Caco-2 (cell line): ENCODE measurements around the gene NUP210L. TPM values are rescaled to one million over a fixed set of nuclear protein-coding genes. Genes with fewer than 3 reads are reported as not detected.

Experiments used
- BruUV-seq: library from RNA; stranded (reverse); fragments of 400-500 nt; replicated peaks from 2 replicates; lab custom pipeline; 2021; lab: Mats Ljungman, UMichigan
- CTCF ChIA-PET: fragments of 300-600 bp; sonication (Branson Sonifier 250); formaldehyde crosslinking; loops from one replicate; lab custom pipeline; 2022; ENCODE audit warnings: antibody characterized with exemption; lab: Charles Lee
- POLR2A ChIA-PET: fragments of 300-600 bp; sonication (Branson Sonifier 250); formaldehyde crosslinking; loops from one replicate; lab custom pipeline; 2022; ENCODE audit warnings: antibody characterized with exemption; lab: Charles Lee
- DNase-seq, 2 experiments: peaks; one replicate each; pipeline versions ENCODE4 v3.0.0 to v3.0.0-alpha.2; 2020 to 2022
- H3K27me3 ChIP-seq: replicated peaks from 2 replicates; pipeline ENCODE4 v1.6.0; 2011; ENCODE audit warnings: low read length; ENCODE audit not compliant: control insufficient read depth, insufficient read depth
- H3K36me3 ChIP-seq: 2 replicates; pipeline ENCODE4 v1.5.1; 2011; ENCODE audit warnings: low read length; ENCODE audit not compliant: control insufficient read depth, insufficient read depth
- H3K4me1 ChIP-seq: fragments of 250-450 bp; sonication (Bioruptor Pico); 2 replicates; pipeline ENCODE4 v1.5.1; 2020; ENCODE audit warnings: mild to moderate bottlenecking
- H3K4me3 ChIP-seq: 2 replicates; pipeline ENCODE4 v1.5.1; 2011; ENCODE audit warnings: low read depth, mild to moderate bottlenecking, control low read depth, low read length
- H3K9me3 ChIP-seq: fragments of 250-450 bp; sonication (Bioruptor Pico); 2 replicates; pipeline ENCODE4 v1.5.1; 2020; ENCODE audit warnings: mild to moderate bottlenecking, moderate library complexity
- H3K27ac Mint-ChIP-seq: one replicate; pipeline ENCODE4 v1.8.0; 2022; ENCODE audit warnings: mixed read lengths; ENCODE audit not compliant: unreplicated experiment
- H3K27me3 Mint-ChIP-seq: one replicate; pipeline ENCODE4 v1.8.0; 2022; ENCODE audit warnings: mixed read lengths; ENCODE audit not compliant: insufficient read depth, unreplicated experiment
- H3K36me3 Mint-ChIP-seq: one replicate; pipeline ENCODE4 v1.8.0; 2022; ENCODE audit warnings: mild to moderate bottlenecking, mixed read lengths; ENCODE audit not compliant: insufficient read depth, unreplicated experiment
- H3K4me1 Mint-ChIP-seq: one replicate; pipeline ENCODE4 v1.8.0; 2022; ENCODE audit warnings: low read depth, mixed read lengths; ENCODE audit not compliant: unreplicated experiment
- H3K4me3 Mint-ChIP-seq: one replicate; pipeline ENCODE4 v1.8.0; 2022; ENCODE audit warnings: mild to moderate bottlenecking, moderate library complexity, mixed read lengths; ENCODE audit not compliant: unreplicated experiment
- H3K9me3 Mint-ChIP-seq: one replicate; pipeline ENCODE4 v1.8.0; 2022; ENCODE audit warnings: mixed read lengths; ENCODE audit not compliant: unreplicated experiment
- intact Hi-C: fragments of 100-400 bp; cut with micrococcal nuclease; formaldehyde crosslinking; loops from one replicate; pipeline ENCODE4 v1.10.0; 2022; ENCODE audit not compliant: unreplicated experiment
- total RNA-seq: library from RNA; stranded (reverse); gene quantifications from 2 replicates; pipeline ENCODE4 v1.2.3, GENCODE V29; 2022
- TF ChIP-seq, protein P1 (sequence below), 2 experiments: fragments of 200-600 bp in 1 of 2; IDR thresholded peaks; 1 replicate in 1 of 2; 2 replicates in 1 of 2; pipeline versions ENCODE4 v1.5.1 to v1.8.0; 2011 to 2022; ENCODE audit warnings: antibody characterized with exemption in 1 of 2, control low read depth in 1 of 2, inconsistent platforms in 1 of 2, low read depth in 1 of 2, low read length in 1 of 2, mild to moderate bottlenecking in 1 of 2, moderate library complexity in 1 of 2; ENCODE audit not compliant: insufficient read depth in 1 of 2, severe bottlenecking in 1 of 2, unreplicated experiment in 1 of 2

The NUP210L gene
- total RNA-seq, 1 experiment from 2014 or later, result 0.07 TPM

GRCh38 chr1:154081386-154082126 is 73.3 kb downstream of the NUP210L start:
- Mint-ChIP-seq H3K27me3 (no peaks in the 10 kb centered on the region), H3K27ac (no peak overlapping the region), H3K9me3 (peaks cover 6% of the 10 kb centered on the region), H3K36me3 (no peaks in the 10 kb centered on the region), H3K4me3 (no peak overlapping the region), H3K4me1 (no peaks in the 10 kb centered on the region)
- Histone ChIP-seq H3K4me1 (no peaks in the 10 kb centered on the region), H3K27me3 (no peaks in the 10 kb centered on the region), H3K4me3 (no peak overlapping the region), H3K36me3 (no peaks in the 10 kb centered on the region), H3K9me3 (peaks cover 12% of the 10 kb centered on the region; the same call in 1 of the 2 replicates)
- BruUV-seq, result no TSS peak
- ChIA-PET CTCF (no interaction called here), POLR2A (no interaction called here)
- TF ChIP-seq, protein P1, sequence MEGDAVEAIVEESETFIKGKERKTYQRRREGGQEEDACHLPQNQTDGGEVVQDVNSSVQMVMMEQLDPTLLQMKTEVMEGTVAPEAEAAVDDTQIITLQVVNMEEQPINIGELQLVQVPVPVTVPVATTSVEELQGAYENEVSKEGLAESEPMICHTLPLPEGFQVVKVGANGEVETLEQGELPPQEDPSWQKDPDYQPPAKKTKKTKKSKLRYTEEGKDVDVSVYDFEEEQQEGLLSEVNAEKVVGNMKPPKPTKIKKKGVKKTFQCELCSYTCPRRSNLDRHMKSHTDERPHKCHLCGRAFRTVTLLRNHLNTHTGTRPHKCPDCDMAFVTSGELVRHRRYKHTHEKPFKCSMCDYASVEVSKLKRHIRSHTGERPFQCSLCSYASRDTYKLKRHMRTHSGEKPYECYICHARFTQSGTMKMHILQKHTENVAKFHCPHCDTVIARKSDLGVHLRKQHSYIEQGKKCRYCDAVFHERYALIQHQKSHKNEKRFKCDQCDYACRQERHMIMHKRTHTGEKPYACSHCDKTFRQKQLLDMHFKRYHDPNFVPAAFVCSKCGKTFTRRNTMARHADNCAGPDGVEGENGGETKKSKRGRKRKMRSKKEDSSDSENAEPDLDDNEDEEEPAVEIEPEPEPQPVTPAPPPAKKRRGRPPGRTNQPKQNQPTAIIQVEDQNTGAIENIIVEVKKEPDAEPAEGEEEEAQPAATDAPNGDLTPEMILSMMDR (IDR thresholded peaks at IDR 0.05; ENCODE audit: insufficient read depth in 1 of 2, low read depth in 1 of 2, low read length in 1 of 2, severe bottlenecking in 1 of 2, unreplicated experiment in 1 of 2), result no peak
- intact Hi-C loops, result no loop called here
- DNase-seq, result no peak

DNA sequence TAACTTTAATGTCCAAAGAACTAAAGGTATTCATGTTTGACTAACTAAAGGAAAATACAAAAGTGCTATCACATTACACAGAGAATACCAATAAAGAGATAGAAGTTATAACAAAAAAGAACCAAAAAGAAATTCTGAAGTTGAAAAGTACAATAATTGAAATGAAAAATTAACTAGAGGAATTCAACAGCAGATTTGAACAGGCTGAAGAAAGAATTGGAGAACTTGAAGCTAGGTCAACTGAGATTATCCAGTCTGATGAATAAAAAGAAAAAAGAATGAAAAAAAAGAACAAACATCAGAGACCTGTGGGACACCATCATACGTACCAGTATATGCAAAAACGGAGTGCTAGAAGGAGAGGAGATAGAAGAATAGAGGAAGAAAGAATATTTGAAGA is 78.5 kb downstream of the NUP210L start:
- intact Hi-C loops, result no loop called here
- H3K9me3 ChIP-seq, result peaks cover 10% of the 10 kb centered on the region; the same call in 1 of the 2 replicates
- ChIA-PET POLR2A (no interaction called here), CTCF (no interaction called here)
- Mint-ChIP-seq H3K27ac (no peak overlapping the region), H3K4me1 (no peaks in the 10 kb centered on the region), H3K4me3 (no peak overlapping the region), H3K36me3 (no peaks in the 10 kb centered on the region), H3K27me3 (no peaks in the 10 kb centered on the region), H3K9me3 (peaks cover 21% of the 10 kb centered on the region)
- no TSS peak for BruUV-seq
- no peak overlapping the region for H3K4me3 ChIP-seq
- no peaks in the 10 kb centered on the region for H3K27me3 ChIP-seq
- no peak for DNase-seq
- H3K36me3 ChIP-seq, result no peaks in the 10 kb centered on the region
- no peaks in the 10 kb centered on the region for H3K4me1 ChIP-seq
- TF ChIP-seq, protein P1 (IDR thresholded peaks at IDR 0.05; ENCODE audit: insufficient read depth in 1 of 2, low read depth in 1 of 2, low read length in 1 of 2, severe bottlenecking in 1 of 2, unreplicated experiment in 1 of 2), result no peak

DNA sequence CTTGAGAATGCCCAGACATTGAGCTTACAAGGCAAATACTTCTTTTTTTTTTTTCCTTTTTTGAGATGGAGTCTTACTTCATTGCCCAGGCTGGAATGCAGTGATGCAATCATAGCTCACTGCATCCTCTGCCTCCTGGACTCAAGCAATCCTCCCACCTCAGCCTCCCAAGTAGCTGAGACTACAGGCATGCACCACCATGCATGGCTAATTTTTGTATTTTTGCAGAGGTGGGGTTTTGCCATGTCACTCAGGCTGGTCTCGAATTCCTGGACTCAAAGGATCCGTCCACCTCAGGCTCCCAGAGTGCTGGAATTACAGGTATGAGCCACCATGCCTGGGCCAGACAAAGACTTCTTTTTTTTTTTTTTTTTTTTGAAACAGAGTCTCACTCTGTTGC is 79.1 kb downstream of the NUP210L start:
- Histone ChIP-seq H3K4me3 (no peak overlapping the region), H3K4me1 (no peaks in the 10 kb centered on the region), H3K36me3 (no peaks in the 10 kb centered on the region), H3K9me3 (peaks cover 10% of the 10 kb centered on the region; the same call in 1 of the 2 replicates), H3K27me3 (no peaks in the 10 kb centered on the region)
- BruUV-seq, result no TSS peak
- no peak overlapping the region for H3K4me3 Mint-ChIP-seq
- TF ChIP-seq, protein P1 (IDR thresholded peaks at IDR 0.05; ENCODE audit: insufficient read depth in 1 of 2, low read depth in 1 of 2, low read length in 1 of 2, severe bottlenecking in 1 of 2, unreplicated experiment in 1 of 2), result no peak
- intact Hi-C loops, result no loop called here
- no peaks in the 10 kb centered on the region for H3K36me3 Mint-ChIP-seq
- H3K27me3 Mint-ChIP-seq, result no peaks in the 10 kb centered on the region
- CTCF ChIA-PET, result no interaction called here
- H3K9me3 Mint-ChIP-seq, result peaks cover 21% of the 10 kb centered on the region
- POLR2A ChIA-PET, result no interaction called here
- no peak for DNase-seq
- H3K4me1 Mint-ChIP-seq, result no peaks in the 10 kb centered on the region
- H3K27ac Mint-ChIP-seq, result no peak overlapping the region
